ENCODE results near the gene ACTL8.
A peak's percentile ranks its signal among the peaks of the same experiment; 100 is the strongest.

DNA sequence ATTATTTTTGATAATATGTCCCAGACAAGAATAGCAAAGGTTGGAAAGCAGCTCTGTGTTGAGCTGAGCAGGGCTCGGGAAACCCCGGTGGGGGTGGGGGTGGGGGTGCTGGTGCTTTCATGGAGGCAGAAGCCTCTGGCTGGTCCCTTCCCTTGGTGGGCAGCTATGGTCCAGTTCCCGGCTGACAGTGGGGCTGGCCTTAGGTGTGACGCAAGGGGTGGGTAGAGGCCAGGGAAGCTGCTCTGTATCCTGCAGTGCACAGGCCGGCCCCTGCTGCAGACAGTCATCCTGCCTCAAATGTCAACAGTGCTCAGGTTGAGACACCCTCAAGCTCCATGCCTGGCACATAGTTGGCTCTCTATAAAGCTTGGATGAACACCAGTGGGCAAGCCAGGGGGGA lies 8.9 kb downstream of the ACTL8 start:
- TF ChIP-seq POLR2A (IDR thresholded peaks at IDR 0.05; ENCODE audit: low read depth, low read length) (no peak), CHD1 (IDR thresholded peaks at IDR 0.05; ENCODE audit: low read depth, low read length) (no peak), CEBPB (IDR thresholded peaks at IDR 0.05; ENCODE audit: low read depth, low read length) (peak; percentile 65), MXI1 (IDR thresholded peaks at IDR 0.05; ENCODE audit: borderline replicate concordance, low read depth, low read length) (no peak), NFE2L2 (IDR thresholded peaks at IDR 0.05; ENCODE audit: low read depth, low read length) (no peak), RFX5 (IDR thresholded peaks at IDR 0.05; ENCODE audit: low read depth, low read length) (no peak), MAZ (IDR thresholded peaks at IDR 0.05; ENCODE audit: borderline replicate concordance, low read depth, low read length) (no peak), SMC3 (IDR thresholded peaks at IDR 0.05; ENCODE audit: low read depth, low read length) (no peak)
- TF ChIP-seq, protein P1, sequence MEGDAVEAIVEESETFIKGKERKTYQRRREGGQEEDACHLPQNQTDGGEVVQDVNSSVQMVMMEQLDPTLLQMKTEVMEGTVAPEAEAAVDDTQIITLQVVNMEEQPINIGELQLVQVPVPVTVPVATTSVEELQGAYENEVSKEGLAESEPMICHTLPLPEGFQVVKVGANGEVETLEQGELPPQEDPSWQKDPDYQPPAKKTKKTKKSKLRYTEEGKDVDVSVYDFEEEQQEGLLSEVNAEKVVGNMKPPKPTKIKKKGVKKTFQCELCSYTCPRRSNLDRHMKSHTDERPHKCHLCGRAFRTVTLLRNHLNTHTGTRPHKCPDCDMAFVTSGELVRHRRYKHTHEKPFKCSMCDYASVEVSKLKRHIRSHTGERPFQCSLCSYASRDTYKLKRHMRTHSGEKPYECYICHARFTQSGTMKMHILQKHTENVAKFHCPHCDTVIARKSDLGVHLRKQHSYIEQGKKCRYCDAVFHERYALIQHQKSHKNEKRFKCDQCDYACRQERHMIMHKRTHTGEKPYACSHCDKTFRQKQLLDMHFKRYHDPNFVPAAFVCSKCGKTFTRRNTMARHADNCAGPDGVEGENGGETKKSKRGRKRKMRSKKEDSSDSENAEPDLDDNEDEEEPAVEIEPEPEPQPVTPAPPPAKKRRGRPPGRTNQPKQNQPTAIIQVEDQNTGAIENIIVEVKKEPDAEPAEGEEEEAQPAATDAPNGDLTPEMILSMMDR (conservative IDR thresholded peaks at IDR 0.05; ENCODE audit: low read depth, low read length): no peak

Data from IMR-90 (cell line).